GM10266 (cell line): ENCODE measurements around the gene DNPEP.
"Not testable (repeated sequence)": the region's sequence is repeated elsewhere in the genome, so short reads cannot be mapped to it uniquely, and the experiment has no call there.

Source experiments
- DNase-seq: peaks from one replicate; pipeline ENCODE4 v3.0.0; 2012; ENCODE audit errors: extremely low spot score
- TF ChIP-seq, protein P1 (sequence below): IDR thresholded peaks from 2 replicates; pipeline ENCODE4 v1.5.1; 2012; ENCODE audit warnings: mild to moderate bottlenecking, low read depth; ENCODE audit not compliant: control insufficient read depth, insufficient read depth; ENCODE audit errors: missing control alignments

Gene DNPEP

DNA sequence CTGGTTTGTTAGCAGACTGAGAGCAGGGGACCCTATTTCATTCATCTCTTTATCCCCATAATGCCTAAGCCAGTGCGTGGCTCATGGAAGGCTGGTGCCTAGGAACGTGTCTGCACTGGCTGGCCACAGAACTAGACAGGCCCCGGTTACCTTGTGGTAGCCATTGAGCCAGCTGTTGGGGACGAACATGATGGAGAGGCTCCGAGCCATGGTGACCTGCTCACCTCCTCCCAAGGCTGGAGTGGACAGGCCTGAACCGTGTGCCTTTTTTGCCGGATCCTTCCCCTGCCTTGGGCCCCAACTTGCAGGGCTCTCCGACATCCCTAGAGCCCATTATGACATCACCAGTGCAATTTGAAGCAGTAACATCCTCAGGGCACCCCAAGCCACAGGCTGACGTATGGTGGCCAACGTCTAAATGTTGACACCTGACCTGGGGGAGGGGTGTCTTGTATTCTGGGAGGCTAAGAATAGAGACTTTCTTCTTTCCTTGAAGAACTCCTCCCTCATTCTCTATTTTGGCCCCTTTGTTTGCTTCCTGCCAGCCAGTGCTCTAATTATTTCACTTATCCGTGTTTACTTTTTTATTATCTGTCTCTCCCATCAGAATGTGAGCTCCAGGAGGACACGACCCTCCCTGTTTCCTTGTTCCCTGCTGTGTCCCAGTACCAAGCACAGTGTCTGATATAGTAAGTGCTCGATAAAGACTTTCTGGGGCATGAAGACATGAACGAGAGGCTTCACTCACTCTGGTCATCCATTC, 12.2 kb upstream of the DNPEP start:
- DNase-seq = no peak
- TF ChIP-seq, protein P1, sequence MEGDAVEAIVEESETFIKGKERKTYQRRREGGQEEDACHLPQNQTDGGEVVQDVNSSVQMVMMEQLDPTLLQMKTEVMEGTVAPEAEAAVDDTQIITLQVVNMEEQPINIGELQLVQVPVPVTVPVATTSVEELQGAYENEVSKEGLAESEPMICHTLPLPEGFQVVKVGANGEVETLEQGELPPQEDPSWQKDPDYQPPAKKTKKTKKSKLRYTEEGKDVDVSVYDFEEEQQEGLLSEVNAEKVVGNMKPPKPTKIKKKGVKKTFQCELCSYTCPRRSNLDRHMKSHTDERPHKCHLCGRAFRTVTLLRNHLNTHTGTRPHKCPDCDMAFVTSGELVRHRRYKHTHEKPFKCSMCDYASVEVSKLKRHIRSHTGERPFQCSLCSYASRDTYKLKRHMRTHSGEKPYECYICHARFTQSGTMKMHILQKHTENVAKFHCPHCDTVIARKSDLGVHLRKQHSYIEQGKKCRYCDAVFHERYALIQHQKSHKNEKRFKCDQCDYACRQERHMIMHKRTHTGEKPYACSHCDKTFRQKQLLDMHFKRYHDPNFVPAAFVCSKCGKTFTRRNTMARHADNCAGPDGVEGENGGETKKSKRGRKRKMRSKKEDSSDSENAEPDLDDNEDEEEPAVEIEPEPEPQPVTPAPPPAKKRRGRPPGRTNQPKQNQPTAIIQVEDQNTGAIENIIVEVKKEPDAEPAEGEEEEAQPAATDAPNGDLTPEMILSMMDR = no peak

DNA sequence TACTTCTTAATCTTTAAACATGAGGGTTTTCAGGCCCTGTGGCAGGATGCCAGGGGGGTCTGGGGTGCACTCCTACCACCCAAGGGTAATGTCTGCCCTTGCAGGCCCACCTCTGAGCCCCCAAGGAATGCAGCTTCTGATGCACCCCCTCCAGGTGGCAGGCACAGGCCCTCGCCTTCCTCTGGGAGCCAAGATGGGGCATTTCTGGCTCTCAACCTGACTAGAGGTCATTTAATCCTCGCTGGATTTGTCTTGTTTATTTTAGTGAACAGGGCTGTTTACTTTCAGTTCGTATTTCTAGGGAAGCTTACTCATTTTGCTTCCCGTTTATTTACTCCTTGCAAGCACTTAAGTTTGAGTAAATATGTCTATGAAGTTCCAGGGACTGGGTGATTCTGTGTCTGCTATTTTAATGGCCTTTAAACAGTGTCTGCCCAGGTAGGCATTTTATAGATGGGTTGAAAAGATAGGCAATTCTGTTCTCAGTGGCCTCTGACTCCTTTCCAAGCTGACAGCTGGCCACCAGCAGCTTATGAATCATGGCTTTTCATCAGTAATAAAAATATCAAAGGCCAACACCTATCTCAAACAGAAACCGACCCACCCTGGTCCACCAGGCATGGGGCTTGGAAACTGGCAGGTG, 11.1 kb upstream of the DNPEP start:
- TF ChIP-seq, protein P1 = no peak
- DNase-seq = no peak

DNA sequence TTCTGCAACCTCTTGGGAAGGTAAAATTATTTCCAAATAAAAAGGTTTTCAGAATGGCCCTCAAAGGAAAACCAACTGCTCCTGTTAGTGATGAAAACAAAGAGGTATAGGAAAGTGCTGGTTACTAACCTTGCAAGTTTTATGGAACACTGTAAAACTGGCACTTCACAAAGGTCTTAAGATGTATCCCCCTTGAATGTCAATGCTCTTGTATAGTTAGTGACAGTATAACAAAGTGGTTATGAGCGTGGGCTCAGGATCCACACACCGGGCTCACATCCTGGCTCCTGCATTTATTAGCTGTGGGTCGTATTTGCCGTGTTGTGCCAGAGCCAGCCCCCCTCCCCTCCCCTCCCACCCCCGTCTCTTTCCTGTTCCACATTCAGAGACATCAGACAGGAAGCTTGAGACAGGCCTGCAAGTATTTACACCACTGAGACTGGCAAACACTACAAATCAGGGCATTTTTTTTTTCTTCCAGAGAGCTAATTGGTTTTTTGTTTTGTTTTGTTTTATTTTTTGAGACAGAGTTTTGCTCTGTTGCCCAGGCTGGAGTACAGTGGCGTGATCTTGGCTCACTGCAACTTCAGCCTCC, 9.2 kb upstream of the DNPEP start:
- DNase-seq = no peak
- TF ChIP-seq, protein P1 = no peak

GRCh38 chr2:219395609-219396008, 7.9 kb upstream of the DNPEP start:
- no peak for DNase-seq
- TF ChIP-seq, protein P1 = no peak

DNA sequence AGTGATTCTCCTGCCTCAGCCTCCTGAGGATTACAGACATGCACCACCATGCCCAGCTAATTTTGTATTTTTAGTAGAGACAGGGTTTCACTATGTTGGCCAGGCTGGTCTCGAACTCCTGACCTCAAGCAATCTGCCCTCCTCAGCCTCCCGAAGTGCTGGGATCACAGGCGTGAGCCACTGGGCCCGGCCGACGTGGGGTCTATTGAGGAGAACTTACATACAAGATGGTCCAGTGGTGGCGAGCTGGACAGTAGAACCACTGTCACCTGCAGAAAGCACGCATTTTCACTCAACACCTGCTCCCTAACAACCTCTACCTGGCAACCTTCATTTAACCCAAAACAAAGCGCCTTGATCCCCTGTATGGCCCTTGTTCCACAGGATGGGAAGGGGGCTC, 7.3 kb upstream of the DNPEP start:
- not testable (repeated sequence) for DNase-seq

- TF ChIP-seq, protein P1 = no peak
Observed at GRCh38 chr2:219392754-219393153, 5.0 kb upstream of the DNPEP start.

DNA sequence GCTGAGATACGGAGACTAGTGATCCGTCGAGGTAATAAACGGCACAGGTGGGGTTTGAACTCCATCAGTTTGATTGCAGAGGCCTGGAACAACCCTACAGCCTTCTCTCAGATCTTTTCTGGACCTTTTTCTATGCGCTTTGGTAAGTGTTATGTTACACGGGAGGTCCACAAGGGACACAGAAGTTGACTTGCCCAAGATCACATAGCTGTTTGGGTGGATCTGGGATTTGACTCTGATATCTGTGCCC, 1.1 kb upstream of the DNPEP start:
- TF ChIP-seq, protein P1 = no peak
- DNase-seq = no peak

More at GRCh38 chr2:219392754-219393153, 5.0 kb upstream of the DNPEP start:
- no peak for DNase-seq
